HG02759 (cell line): ENCODE measurements around the gene PDF.
A peak's percentile ranks its signal among the peaks of the same experiment; 100 is the strongest.
"Not testable (repeated sequence)": the region's sequence is repeated elsewhere in the genome, so short reads cannot be mapped to it uniquely, and the experiment has no call there.

Experiments used
- ATAC-seq: cut with Tn5 transposase; IDR thresholded peaks from one replicate; pipeline ENCODE4 v1.9.1; 2021; ENCODE audit warnings: mild to moderate bottlenecking, moderate library complexity; ENCODE audit not compliant: unreplicated experiment

Gene PDF

GRCh38 chr16:69318177-69318910, 12.0 kb downstream of the PDF start:
- no peak for ATAC-seq

DNA sequence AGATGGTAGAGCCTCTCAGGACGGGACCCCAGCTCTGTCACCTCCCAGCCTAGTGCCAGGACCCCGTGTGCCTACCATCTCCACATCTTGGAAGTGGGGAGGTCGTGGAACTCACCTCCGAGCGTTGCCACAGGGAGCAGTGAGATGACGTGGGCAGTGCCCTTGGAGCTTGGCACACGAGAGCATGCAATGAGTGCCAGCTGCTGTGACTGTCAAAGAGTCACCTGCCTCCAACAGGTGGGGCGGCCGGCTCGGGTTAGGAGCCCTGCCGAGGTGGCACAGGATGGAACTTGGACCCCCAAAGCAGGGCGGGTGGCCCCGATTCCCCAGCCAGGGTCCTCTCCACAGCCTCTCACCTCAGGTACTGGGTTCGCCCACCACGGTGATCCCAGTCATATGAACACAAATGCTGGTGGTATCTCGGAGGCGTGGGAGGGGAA, 13.8 kb downstream of the PDF start:
- no peak for ATAC-seq

DNA sequence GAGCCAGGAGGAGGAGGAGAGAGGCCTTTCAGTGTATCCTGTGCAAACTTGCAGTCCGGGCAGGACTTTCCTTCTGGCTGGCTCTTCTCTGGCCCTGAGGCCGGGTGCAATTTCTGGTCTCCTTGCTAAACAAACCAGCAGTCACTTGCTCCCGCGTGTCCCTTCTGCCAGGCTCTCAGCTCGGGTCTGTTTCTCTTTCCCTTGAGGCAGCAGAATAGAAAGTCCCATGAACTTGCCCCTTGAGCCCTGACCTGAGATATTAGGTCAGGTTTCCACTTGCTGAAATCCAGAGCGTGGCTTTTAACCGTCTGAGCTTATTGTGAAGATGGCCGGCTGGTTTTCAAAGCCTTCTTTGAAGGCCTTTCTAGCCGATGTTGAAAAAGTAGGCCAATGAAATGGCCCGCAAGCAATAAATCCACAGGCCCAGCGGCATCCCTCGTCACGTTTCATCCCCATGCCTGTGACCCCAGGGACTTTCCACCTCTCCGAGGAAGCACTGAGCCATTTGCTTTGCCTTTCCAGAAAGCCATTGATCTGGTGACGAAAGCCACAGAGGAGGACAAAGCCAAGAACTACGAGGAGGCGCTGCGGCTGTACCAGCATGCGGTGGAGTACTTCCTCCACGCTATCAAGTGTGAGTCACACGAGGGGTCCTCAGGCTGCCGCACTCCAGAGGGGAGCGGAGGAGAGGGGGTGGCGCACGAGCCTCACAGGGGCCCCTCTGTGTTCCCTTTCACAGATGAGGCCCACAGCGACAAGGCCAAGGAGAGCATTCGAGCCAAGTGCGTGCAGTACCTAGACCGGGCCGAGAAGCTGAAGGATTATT, 14.7 kb downstream of the PDF start:
- no peak for ATAC-seq

DNA sequence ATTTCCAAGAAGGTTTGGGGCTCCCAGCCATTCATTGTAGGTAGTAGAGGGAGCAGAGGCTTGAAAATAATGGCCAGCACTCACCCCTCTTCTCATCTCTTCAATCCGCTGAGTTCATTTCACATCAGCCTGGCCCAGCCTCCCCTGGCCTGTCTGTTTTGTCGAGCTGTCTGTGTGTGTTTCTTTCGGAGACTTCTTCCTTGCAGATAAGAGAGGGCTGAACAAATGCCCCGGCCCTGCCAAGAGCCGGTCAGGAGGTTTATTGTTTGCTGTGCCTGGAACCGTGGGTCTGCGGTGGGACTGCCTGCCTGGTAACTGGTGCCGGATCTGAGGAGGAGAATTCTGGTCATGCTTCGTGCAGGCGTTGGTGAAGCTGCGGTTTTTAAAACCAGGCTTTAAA, 15.9 kb downstream of the PDF start:
- ATAC-seq = no peak

GRCh38 chr16:69313469-69313868, 16.9 kb downstream of the PDF start:
- no peak for ATAC-seq

DNA sequence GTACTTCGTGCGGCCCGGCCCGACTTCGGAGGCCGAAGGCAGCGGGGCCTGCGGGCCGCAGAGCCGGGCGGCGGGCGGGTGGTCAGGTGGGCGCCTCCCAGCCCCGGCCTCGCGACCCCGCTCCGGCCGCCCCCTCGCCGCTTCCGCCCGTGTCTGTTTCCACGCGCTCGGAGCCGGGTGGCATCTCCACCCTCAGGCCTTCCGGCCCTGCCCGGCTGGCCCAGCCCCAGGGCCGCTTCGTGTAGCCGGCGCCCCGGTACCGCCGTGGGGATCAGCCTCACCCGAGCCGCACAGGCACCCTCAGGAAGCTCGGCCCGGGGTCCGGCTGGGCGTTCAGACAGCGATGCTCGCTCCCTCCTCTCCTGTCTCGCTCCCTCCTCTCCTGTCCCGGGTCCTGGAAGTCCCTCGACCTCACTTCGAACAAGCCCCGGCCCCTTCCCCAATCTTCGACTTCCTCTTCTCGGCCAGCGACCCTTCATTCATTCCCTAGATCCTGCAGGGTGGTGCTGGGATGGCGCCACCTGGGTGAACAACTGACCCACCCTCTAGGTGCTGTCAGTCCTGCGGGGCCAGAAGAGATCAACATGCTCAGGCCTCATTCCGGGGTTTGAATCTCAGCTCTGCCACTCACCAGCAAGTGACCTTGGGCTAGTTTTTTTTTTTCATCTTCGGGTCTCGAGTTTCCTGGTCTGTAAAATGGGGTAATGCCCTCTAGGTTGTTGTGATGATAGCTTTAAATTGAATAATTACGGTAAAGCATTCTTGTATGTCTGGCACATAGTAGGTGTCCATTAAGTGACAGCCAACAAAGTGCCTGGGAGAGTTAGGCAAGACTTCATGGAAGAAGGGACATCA, 18.6 kb downstream of the PDF start:
- ATAC-seq = peak; percentile 57

DNA sequence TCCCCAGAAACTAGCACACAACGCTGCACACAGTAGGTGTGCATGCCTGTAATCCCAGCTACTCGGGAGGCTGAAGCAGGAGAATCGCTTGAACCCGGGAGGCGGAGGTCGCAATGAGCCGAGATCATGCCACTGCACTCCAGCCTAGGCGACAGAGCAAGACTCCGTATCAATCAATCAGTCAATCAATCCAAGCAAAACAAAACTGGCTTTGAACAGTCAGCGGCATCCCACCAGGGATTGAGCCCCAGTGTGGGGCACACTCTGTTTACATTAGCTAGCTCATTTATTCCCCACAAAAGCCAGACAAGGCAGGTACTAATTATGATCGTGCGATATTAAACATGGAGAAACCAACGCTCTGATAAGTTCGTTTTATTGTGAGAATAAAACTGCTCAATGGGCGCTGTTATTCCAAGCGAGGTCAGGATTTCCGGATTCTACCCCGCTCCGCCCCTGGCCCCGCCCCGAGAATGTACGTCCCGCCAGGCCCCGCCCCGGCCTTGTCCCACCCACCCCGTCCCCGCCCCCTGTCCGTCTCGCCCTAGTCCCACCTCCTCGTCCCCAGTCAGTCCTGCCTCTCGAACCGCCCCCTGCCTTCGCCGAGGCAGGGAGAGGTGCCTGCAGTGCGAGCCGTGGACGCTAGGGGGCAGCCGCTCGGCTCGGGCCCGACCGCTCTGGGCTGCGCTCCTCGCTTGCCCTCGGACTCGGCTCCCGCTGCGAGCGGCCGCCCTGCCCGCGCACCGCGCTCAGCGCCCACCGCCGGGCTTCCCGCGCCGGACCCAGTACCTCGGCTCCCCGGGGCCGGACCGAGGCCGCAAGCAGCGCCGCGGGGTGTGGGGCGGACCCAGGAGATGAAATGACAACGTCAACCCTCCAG, 19.5 kb downstream of the PDF start, which contains the start of gene VPS4A:
Gene VPS4A (plus strand): TSS at position 698 of the 880 bp plus-strand sequence. CDS start 162 bp downstream, at position 860.
- peak; percentile 93 for ATAC-seq

DNA sequence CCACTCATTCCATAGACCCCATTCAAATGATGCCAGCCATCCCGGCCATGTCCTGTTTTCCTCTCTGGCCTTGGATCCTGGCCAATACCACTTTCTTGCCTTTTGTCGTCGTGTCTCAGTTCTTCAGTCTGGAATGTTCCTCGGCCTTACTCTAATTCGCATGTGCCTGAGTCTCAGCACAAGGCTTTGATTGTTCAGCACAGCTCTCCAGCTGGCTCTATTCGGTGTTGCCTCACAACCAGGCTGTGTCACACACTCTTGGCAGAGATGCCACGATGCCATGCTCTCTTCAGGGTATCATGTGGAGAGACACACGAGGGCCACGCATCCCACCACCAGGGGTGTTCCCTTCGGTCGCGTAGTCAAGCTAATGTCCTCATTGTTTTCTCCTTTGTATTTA, 21.1 kb downstream of the PDF start:
- ATAC-seq = no peak

DNA sequence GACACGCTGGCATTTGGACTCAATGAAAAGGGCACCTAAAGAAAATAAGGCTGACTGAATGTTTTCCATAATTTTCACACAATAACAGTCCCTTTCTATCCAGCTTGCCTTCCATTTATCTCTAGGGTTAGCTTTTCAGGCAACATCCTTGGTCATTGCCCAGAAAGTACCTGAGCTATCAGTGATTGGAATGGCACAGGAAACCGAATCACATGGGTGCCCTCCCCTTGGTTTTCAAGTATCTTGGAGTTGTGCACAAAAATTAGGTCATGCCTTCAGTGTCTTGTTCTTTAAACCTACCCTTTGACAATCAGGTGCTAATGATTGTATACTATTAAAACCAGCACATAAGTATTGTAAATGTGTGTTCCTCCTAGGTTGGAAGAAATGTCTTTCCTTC, 22.5 kb downstream of the PDF start:
- no peak for ATAC-seq

DNA sequence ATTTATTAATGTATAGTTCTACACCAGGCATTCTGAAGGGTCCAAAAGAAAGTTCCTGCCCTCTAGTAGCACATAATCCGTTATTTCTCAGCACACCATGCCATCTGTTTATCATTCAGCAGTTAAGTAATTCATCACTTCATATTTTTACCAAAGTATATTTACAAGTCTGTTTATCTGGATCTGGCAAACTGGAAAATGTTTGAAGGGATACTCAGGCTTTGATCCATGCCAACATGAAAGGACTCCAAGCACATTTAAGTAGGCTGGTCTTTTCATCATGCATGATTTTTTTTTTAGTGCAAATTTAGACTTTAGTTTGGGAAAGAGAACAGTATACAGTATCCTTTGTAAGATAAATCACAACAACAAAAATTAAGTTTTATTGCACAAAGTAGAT, 23.3 kb downstream of the PDF start:
- ATAC-seq = no peak

GRCh38 chr16:69306031-69306430, 24.4 kb downstream of the PDF start:
- no peak for ATAC-seq

GRCh38 chr16:69302301-69302700, 28.1 kb downstream of the PDF start:
- ATAC-seq = no peak

- no peak for ATAC-seq
These were observed 28.5 kb downstream of the PDF start for GRCh38 chr16:69301861-69302260.

- no peak for ATAC-seq
These were observed 29.2 kb downstream of the PDF start for GRCh38 chr16:69301187-69301586.

DNA sequence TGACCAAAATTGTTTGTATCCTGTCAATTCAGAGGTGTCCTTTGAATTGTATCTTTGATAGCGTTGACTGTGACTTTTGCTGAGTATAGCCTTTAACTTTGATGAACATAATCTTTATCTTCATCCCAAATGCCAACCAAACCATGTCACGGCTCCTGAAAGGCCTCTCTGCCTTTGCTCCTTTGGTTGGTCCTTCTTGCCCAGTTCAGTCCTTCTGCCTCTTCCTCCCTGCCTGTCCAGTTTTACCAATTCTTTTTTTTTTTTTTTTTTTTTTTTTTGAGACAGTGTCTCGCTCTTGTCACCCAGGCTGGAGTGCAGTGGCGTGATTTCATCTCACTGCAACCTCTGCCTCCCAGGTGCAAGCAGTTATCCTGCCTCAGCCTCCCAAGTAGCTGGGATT, 32.1 kb downstream of the PDF start:
- ATAC-seq = no peak

DNA sequence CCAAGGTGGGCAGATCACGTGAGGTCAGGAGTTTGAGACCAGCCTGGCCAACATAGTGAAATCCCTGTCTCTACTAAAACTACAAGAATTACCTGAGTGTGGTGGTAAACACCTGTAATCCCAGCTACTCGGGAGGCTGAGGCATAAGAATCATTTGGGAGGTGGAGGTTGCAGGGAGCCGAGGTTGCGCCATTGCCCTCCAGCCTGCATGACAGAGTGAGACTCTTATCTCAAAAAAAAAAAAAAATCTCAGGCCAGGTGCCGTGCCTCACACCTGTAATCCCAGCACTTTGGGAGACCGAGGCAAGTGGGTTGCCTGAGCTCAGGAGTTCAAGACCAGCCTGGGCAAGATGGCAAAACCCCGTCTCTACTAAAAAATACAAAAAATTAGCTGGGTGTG, 33.6 kb downstream of the PDF start:
- not testable (repeated sequence) for ATAC-seq

- ATAC-seq = no peak
These were observed 36.3 kb downstream of the PDF start for GRCh38 chr16:69294051-69294450.

- ATAC-seq = no peak
These were observed 37.0 kb downstream of the PDF start for GRCh38 chr16:69293401-69293800.

GRCh38 chr16:69291657-69292056, 38.7 kb downstream of the PDF start:
- ATAC-seq = not testable (repeated sequence)
